ENCODE results near the gene ARMC7.
A peak's percentile ranks its signal among the peaks of the same experiment; 100 is the strongest.

The ARMC7 gene

GRCh38 chr17:75078284-75079022 lies 31.3 kb upstream of the ARMC7 start:
- no peak for DNase-seq (ENCODE audit: low spot score)

GRCh38 chr17:75079023-75079373 lies 30.8 kb upstream of the ARMC7 start:
- DNase-seq (ENCODE audit: low spot score), result no peak

- DNase-seq (ENCODE audit: low spot score), result no peak
These were observed 27.9 kb upstream of the ARMC7 start for GRCh38 chr17:75081611-75082540.

GRCh38 chr17:75082683-75083082 lies 27.1 kb upstream of the ARMC7 start:
- no peak for DNase-seq (ENCODE audit: low spot score)

GRCh38 chr17:75084039-75084660 lies 25.6 kb upstream of the ARMC7 start:
- DNase-seq (ENCODE audit: low spot score), result peak; percentile 66

GRCh38 chr17:75086496-75087181 lies 23.1 kb upstream of the ARMC7 start:
- DNase-seq (ENCODE audit: low spot score), result no peak

- no peak for DNase-seq (ENCODE audit: low spot score)
These were observed 22.6 kb upstream of the ARMC7 start for GRCh38 chr17:75087182-75087557.

GRCh38 chr17:75087558-75088453 lies 22.0 kb upstream of the ARMC7 start, which contains the start of gene SLC16A5:
TSS of gene SLC16A5 (plus strand) at chr17:75087954. CDS start at chr17:75093637, 5,683 bp downstream.
- peak; percentile 63 for DNase-seq (ENCODE audit: low spot score)

GRCh38 chr17:75088465-75089417 lies 21.0 kb upstream of the ARMC7 start:
- DNase-seq (ENCODE audit: low spot score), result no peak

GRCh38 chr17:75090871-75091854 lies 18.6 kb upstream of the ARMC7 start:
- peak; percentile 35 for DNase-seq (ENCODE audit: low spot score)

GRCh38 chr17:75091855-75092327 lies 17.9 kb upstream of the ARMC7 start:
- no peak for DNase-seq (ENCODE audit: low spot score)

GRCh38 chr17:75093548-75094158 lies 16.1 kb upstream of the ARMC7 start:
- DNase-seq (ENCODE audit: low spot score), result no peak

- DNase-seq (ENCODE audit: low spot score), result no peak
These were observed 14.8 kb upstream of the ARMC7 start for GRCh38 chr17:75094871-75095399.

GRCh38 chr17:75096082-75096625 lies 13.6 kb upstream of the ARMC7 start:
- peak; percentile 74 for DNase-seq (ENCODE audit: low spot score)

- DNase-seq (ENCODE audit: low spot score), result no peak
These were observed 11.9 kb upstream of the ARMC7 start for GRCh38 chr17:75097865-75098264.

- DNase-seq (ENCODE audit: low spot score), result no peak
These were observed 10.9 kb upstream of the ARMC7 start for GRCh38 chr17:75098861-75099260.

- DNase-seq (ENCODE audit: low spot score), result no peak
These were observed 9.7 kb upstream of the ARMC7 start for GRCh38 chr17:75099881-75100595.

Data from HuH-7.5 (cell line).